ENCODE results near the gene DAB2IP.
"Not testable (repeated sequence)": the region's sequence is repeated elsewhere in the genome, so short reads cannot be mapped to it uniquely, and the experiment has no call there.

Gene DAB2IP

GRCh38 chr9:121788686-121789366 lies 137.4 kb downstream of the DAB2IP start:
- in situ Hi-C loops (cut with MboI; ENCODE audit: low pct_unique_long_range_greater_than_20kb, low sequenced_read_pairs, unreplicated experiment) = no loop called here
- TF ChIP-seq CTCF (IDR thresholded peaks at IDR 0.05; ENCODE audit: extremely low read depth, insufficient read depth, missing control alignments) = no peak
- no peak for DNase-seq (ENCODE audit: low spot score)

- DNase-seq (ENCODE audit: low spot score) = no peak
- no peak for TF ChIP-seq CTCF (IDR thresholded peaks at IDR 0.05; ENCODE audit: extremely low read depth, insufficient read depth, missing control alignments)
- in situ Hi-C loops (cut with MboI; ENCODE audit: low pct_unique_long_range_greater_than_20kb, low sequenced_read_pairs, unreplicated experiment) = no loop called here
Measured at GRCh38 chr9:121790841-121791240, 139.4 kb downstream of the DAB2IP start.

GRCh38 chr9:121792476-121792875 lies 141.0 kb downstream of the DAB2IP start:
- in situ Hi-C loops (cut with MboI; ENCODE audit: low pct_unique_long_range_greater_than_20kb, low sequenced_read_pairs, unreplicated experiment); DNase-seq (ENCODE audit: low spot score): not testable (repeated sequence)

- in situ Hi-C loops (cut with MboI; ENCODE audit: low pct_unique_long_range_greater_than_20kb, low sequenced_read_pairs, unreplicated experiment); DNase-seq (ENCODE audit: low spot score): not testable (repeated sequence)
Measured at GRCh38 chr9:121794334-121794733, 142.9 kb downstream of the DAB2IP start.

GRCh38 chr9:121797081-121797480 lies 145.6 kb downstream of the DAB2IP start:
- TF ChIP-seq CTCF (IDR thresholded peaks at IDR 0.05; ENCODE audit: extremely low read depth, insufficient read depth, missing control alignments) = no peak
- no peak for DNase-seq (ENCODE audit: low spot score)
- in situ Hi-C loops (cut with MboI; ENCODE audit: low pct_unique_long_range_greater_than_20kb, low sequenced_read_pairs, unreplicated experiment) = no loop called here

- in situ Hi-C loops (cut with MboI; ENCODE audit: low pct_unique_long_range_greater_than_20kb, low sequenced_read_pairs, unreplicated experiment) = no loop called here
- no peak for DNase-seq (ENCODE audit: low spot score)
- TF ChIP-seq CTCF (IDR thresholded peaks at IDR 0.05; ENCODE audit: extremely low read depth, insufficient read depth, missing control alignments) = no peak
Measured at GRCh38 chr9:121798941-121799340, 147.5 kb downstream of the DAB2IP start.

GRCh38 chr9:121800376-121800775 lies 148.9 kb downstream of the DAB2IP start:
- in situ Hi-C loops (cut with MboI; ENCODE audit: low pct_unique_long_range_greater_than_20kb, low sequenced_read_pairs, unreplicated experiment) = no loop called here
- DNase-seq (ENCODE audit: low spot score) = no peak
- no peak for TF ChIP-seq CTCF (IDR thresholded peaks at IDR 0.05; ENCODE audit: extremely low read depth, insufficient read depth, missing control alignments)

- DNase-seq (ENCODE audit: low spot score) = no peak
- in situ Hi-C loops (cut with MboI; ENCODE audit: low pct_unique_long_range_greater_than_20kb, low sequenced_read_pairs, unreplicated experiment) = no loop called here
- TF ChIP-seq CTCF (IDR thresholded peaks at IDR 0.05; ENCODE audit: extremely low read depth, insufficient read depth, missing control alignments) = no peak
Measured at GRCh38 chr9:121801579-121801978, 150.1 kb downstream of the DAB2IP start.

All from GM13977 (cell line).